HEK293 (cell line): ENCODE measurements around the gene FIG4.

ENCODE experiments used
- CTCF ChIA-PET: fragments of 350-600 bp; formaldehyde crosslinking; extraction: SDS; loops from one replicate; lab custom pipeline; 2021; ENCODE audit warnings: antibody characterized with exemption; lab: Yijun Ruan, JAX
- POLR2A ChIA-PET: fragments of 300-600 bp; formaldehyde crosslinking; extraction: SDS; loops from one replicate; lab custom pipeline; 2020; ENCODE audit warnings: antibody characterized with exemption, inconsistent platforms; lab: Yijun Ruan, JAX
- H3K27ac ChIP-seq: fragments of 200-500 bp; sonication (Bioruptor generic); 2 replicates; pipeline ENCODE4 v1.5.1; 2014; ENCODE audit warnings: low read depth, low read length, control low read depth, inconsistent platforms; ENCODE audit errors: extremely low read depth
- H3K36me3 ChIP-seq, 2 experiments: fragments of 200-500 bp in 1 of 2; sonication (Bioruptor generic) in 1 of 2; 1 replicate in 1 of 2; 2 replicates in 1 of 2; pipeline ENCODE4 v1.5.1; 2014 to 2017; ENCODE audit warnings: inconsistent platforms in 2 of 2, low read length in 2 of 2; ENCODE audit not compliant: control insufficient read depth in 2 of 2, insufficient read depth in 1 of 2
- H3K4me1 ChIP-seq: fragments of 200-500 bp; sonication (Bioruptor generic); 2 replicates; pipeline ENCODE4 v1.5.1; 2014; ENCODE audit warnings: mild to moderate bottlenecking, low read length, inconsistent platforms; ENCODE audit not compliant: control insufficient read depth, insufficient read depth
- H3K4me3 ChIP-seq: 2 replicates; pipeline ENCODE4 v1.5.1; 2011; ENCODE audit warnings: low read depth, mild to moderate bottlenecking, control low read depth, low read length, moderate library complexity
- H3K9me3 ChIP-seq: fragments of 200-500 bp; sonication (Bioruptor generic); 2 replicates; pipeline ENCODE4 v1.5.1; 2014; ENCODE audit warnings: low read depth, low read length, inconsistent platforms; ENCODE audit not compliant: control insufficient read depth, insufficient read depth
- FEZF1 ChIP-seq: fragments of 450-650 bp; formaldehyde crosslinking; IDR thresholded peaks from 2 replicates; pipeline ENCODE4 v1.5.1; 2016; ENCODE audit warnings: missing biosample characterization, missing genetic modification characterization
- GLI2 ChIP-seq: fragments of 450-650 bp; formaldehyde crosslinking; IDR thresholded peaks from 2 replicates; pipeline ENCODE4; 2017; ENCODE audit warnings: missing biosample characterization, missing genetic modification characterization, low read depth, borderline replicate concordance
- IKZF3 ChIP-seq: fragments of 450-650 bp; IDR thresholded peaks from 2 replicates; pipeline ENCODE4 v1.5.0; 2018; ENCODE audit warnings: missing biosample characterization, mild to moderate bottlenecking, missing genetic modification characterization, moderate library complexity
- MEIS1 ChIP-seq: sonication (generic); formaldehyde crosslinking; IDR thresholded peaks from 2 replicates; pipeline ENCODE4 v1.8.1; 2022; ENCODE audit warnings: missing genetic modification reagents, mild to moderate bottlenecking, borderline replicate concordance
- TRIM28 ChIP-seq: IDR thresholded peaks from 2 replicates; pipeline ENCODE4 v1.6.1; 2011; ENCODE audit warnings: low read length, control low read depth, borderline replicate concordance
- ZBTB20 ChIP-seq: fragments of 450-650 bp; formaldehyde crosslinking; IDR thresholded peaks from 2 replicates; pipeline ENCODE4 v1.5.1; 2016; ENCODE audit warnings: missing biosample characterization, missing genetic modification characterization
- ZBTB7A ChIP-seq: fragments of 450-650 bp; formaldehyde crosslinking; IDR thresholded peaks from 2 replicates; pipeline ENCODE4 v1.5.1; 2016; ENCODE audit warnings: low read depth, missing biosample characterization, missing genetic modification characterization
- ZNF146 ChIP-seq: fragments of 450-650 bp; formaldehyde crosslinking; IDR thresholded peaks from 2 replicates; pipeline ENCODE4 v1.5.1; 2016; ENCODE audit warnings: missing biosample characterization, missing genetic modification characterization
- ZNF157 ChIP-seq: fragments of 450-650 bp; formaldehyde crosslinking; IDR thresholded peaks from 2 replicates; pipeline ENCODE4 v1.5.1; 2016; ENCODE audit warnings: missing biosample characterization, missing genetic modification characterization
- ZNF169 ChIP-seq: fragments of 450-650 bp; formaldehyde crosslinking; IDR thresholded peaks from 2 replicates; pipeline ENCODE4 v1.5.1; 2016; ENCODE audit warnings: missing biosample characterization, missing genetic modification characterization
- ZNF19 ChIP-seq: fragments of 450-650 bp; formaldehyde crosslinking; IDR thresholded peaks from 2 replicates; pipeline ENCODE4; 2016; ENCODE audit warnings: missing biosample characterization, missing genetic modification characterization, low read depth
- ZNF335 ChIP-seq: fragments of 450-650 bp; formaldehyde crosslinking; conservative IDR thresholded peaks from 2 replicates; pipeline ENCODE4 v1.5.1; 2016; ENCODE audit warnings: missing biosample characterization, missing genetic modification characterization
- ZNF423 ChIP-seq: fragments of 450-650 bp; formaldehyde crosslinking; IDR thresholded peaks from 2 replicates; pipeline ENCODE4 v1.5.1; 2016; ENCODE audit warnings: missing biosample characterization, missing genetic modification characterization
- ZNF530 ChIP-seq: fragments of 450-650 bp; formaldehyde crosslinking; IDR thresholded peaks from 2 replicates; pipeline ENCODE4 v1.5.1; 2016; ENCODE audit warnings: low read depth, missing biosample characterization, missing genetic modification characterization
- ZNF544 ChIP-seq: fragments of 450-650 bp; formaldehyde crosslinking; IDR thresholded peaks from 2 replicates; pipeline ENCODE4 v1.5.0; 2017; ENCODE audit warnings: missing biosample characterization, missing genetic modification characterization
- ZNF558 ChIP-seq: fragments of 450-650 bp; formaldehyde crosslinking; IDR thresholded peaks from 2 replicates; pipeline ENCODE4 v1.5.1; 2016; ENCODE audit warnings: missing biosample characterization, missing genetic modification characterization
- ZNF596 ChIP-seq: fragments of 450-650 bp; IDR thresholded peaks from 2 replicates; pipeline ENCODE4 v1.5.0; 2018; ENCODE audit warnings: missing biosample characterization, mild to moderate bottlenecking, missing genetic modification characterization, moderate library complexity
- ZNF621 ChIP-seq: fragments of 450-650 bp; formaldehyde crosslinking; IDR thresholded peaks from 2 replicates; pipeline ENCODE4 v1.5.1; 2017; ENCODE audit warnings: missing biosample characterization, missing genetic modification characterization
- ZNF76 ChIP-seq: fragments of 450-650 bp; formaldehyde crosslinking; IDR thresholded peaks from 2 replicates; pipeline ENCODE4; 2016; ENCODE audit warnings: low read depth, missing biosample characterization, missing genetic modification characterization, borderline replicate concordance
- TF ChIP-seq, protein P1 (sequence below): fragments of 450-650 bp; formaldehyde crosslinking; IDR thresholded peaks from 2 replicates; pipeline ENCODE4 v1.5.1; 2017; ENCODE audit warnings: missing biosample characterization, missing genetic modification characterization
- TF ChIP-seq, protein P2 (sequence below): fragments of 450-650 bp; formaldehyde crosslinking; IDR thresholded peaks from 2 replicates; pipeline ENCODE4 v1.5.1; 2016; ENCODE audit warnings: missing biosample characterization, missing genetic modification characterization
- TF ChIP-seq, protein P3 (sequence below): fragments of 450-650 bp; formaldehyde crosslinking; IDR thresholded peaks from 2 replicates; pipeline ENCODE4 v1.5.1; 2016; ENCODE audit warnings: missing biosample characterization, missing genetic modification characterization

Gene FIG4

DNA sequence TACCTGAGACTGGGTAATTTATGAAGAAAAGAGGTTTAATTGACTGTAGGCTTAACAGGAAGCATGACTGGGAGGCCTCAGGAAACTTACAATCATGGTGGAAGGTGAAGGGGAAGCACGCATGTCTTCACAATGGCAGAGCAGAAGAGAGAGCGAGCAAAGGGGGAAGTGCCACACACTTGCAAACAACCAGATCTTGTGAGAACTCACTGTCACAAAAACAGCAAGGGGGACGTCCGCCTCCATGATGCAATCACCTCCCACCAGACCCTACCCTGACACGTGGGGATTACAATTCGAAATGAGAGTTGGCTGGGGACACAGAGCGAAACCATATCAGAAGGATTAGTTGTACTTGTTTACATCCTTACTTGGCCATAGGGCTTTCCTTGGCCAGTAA lies 49.7 kb downstream of the FIG4 start:
- no peak overlapping the region for H3K4me3 ChIP-seq
- H3K4me1 ChIP-seq = no peaks in the 10 kb centered on the region
- H3K9me3 ChIP-seq = no peaks in the 10 kb centered on the region
- no peak for TF ChIP-seq ZNF146 (tag by site-specific recombination)
- TF ChIP-seq, protein P1, sequence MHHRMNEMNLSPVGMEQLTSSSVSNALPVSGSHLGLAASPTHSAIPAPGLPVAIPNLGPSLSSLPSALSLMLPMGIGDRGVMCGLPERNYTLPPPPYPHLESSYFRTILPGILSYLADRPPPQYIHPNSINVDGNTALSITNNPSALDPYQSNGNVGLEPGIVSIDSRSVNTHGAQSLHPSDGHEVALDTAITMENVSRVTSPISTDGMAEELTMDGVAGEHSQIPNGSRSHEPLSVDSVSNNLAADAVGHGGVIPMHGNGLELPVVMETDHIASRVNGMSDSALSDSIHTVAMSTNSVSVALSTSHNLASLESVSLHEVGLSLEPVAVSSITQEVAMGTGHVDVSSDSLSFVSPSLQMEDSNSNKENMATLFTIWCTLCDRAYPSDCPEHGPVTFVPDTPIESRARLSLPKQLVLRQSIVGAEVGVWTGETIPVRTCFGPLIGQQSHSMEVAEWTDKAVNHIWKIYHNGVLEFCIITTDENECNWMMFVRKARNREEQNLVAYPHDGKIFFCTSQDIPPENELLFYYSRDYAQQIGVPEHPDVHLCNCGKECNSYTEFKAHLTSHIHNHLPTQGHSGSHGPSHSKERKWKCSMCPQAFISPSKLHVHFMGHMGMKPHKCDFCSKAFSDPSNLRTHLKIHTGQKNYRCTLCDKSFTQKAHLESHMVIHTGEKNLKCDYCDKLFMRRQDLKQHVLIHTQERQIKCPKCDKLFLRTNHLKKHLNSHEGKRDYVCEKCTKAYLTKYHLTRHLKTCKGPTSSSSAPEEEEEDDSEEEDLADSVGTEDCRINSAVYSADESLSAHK (tag by site-specific recombination) = no peak
- no peak for TF ChIP-seq ZNF423 (tag by site-specific recombination)
- TF ChIP-seq ZNF169 (tag by site-specific recombination) = no peak
- TF ChIP-seq MEIS1 (CRISPR knock-in tag) = no peak
- TF ChIP-seq ZNF558 (tag by site-specific recombination) = no peak
- TF ChIP-seq ZNF544 (tag by site-specific recombination) = no peak
- ChIA-PET POLR2A (no interaction called here), CTCF (no interaction called here)
- peaks cover 0 to 28% of the 10 kb centered on the region in 2 experiments; a peak in 1 of 3 replicates for H3K36me3 ChIP-seq
- H3K27ac ChIP-seq = no peak overlapping the region

DNA sequence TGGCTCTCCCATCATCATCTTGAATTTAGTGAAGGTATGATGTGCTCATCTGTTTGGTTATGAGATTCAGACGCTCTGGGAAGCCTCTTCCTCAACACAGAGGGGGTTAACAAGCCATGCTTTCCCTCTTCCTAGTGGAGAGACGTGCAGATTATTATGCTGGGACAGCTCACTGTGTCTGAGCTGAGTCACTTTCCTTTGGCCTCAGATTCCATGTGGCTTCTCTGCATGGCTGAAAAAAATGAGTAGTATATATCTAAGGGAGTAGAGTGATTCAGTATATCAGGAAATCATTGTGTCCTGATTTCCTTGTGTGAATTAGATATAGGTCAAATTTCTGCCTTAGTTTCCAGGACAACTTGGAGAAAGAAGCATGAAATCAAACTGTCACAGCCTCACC lies 52.6 kb downstream of the FIG4 start:
- no peaks in the 10 kb centered on the region for H3K4me1 ChIP-seq
- H3K36me3 ChIP-seq = peaks cover 0 to 22% of the 10 kb centered on the region in 2 experiments; a peak in 1 of 3 replicates
- POLR2A ChIA-PET = no interaction called here
- CTCF ChIA-PET = no interaction called here
- H3K27ac ChIP-seq = no peak overlapping the region
- H3K4me3 ChIP-seq = no peak overlapping the region
- H3K9me3 ChIP-seq = no peaks in the 10 kb centered on the region
- TF ChIP-seq IKZF3 (tag by site-specific recombination) (no peak), TRIM28 (no peak), ZBTB20 (tag by site-specific recombination) (no peak), GLI2 (tag by site-specific recombination) (no peak), ZBTB7A (tag by site-specific recombination) (no peak), ZNF157 (tag by site-specific recombination) (no peak), ZNF621 (tag by site-specific recombination) (no peak), ZNF596 (tag by site-specific recombination) (no peak), FEZF1 (tag by site-specific recombination) (no peak), ZNF19 (tag by site-specific recombination) (no peak), ZNF335 (tag by site-specific recombination) (no peak), ZNF530 (tag by site-specific recombination) (no peak), ZNF76 (tag by site-specific recombination) (no peak)
- TF ChIP-seq, protein P2, sequence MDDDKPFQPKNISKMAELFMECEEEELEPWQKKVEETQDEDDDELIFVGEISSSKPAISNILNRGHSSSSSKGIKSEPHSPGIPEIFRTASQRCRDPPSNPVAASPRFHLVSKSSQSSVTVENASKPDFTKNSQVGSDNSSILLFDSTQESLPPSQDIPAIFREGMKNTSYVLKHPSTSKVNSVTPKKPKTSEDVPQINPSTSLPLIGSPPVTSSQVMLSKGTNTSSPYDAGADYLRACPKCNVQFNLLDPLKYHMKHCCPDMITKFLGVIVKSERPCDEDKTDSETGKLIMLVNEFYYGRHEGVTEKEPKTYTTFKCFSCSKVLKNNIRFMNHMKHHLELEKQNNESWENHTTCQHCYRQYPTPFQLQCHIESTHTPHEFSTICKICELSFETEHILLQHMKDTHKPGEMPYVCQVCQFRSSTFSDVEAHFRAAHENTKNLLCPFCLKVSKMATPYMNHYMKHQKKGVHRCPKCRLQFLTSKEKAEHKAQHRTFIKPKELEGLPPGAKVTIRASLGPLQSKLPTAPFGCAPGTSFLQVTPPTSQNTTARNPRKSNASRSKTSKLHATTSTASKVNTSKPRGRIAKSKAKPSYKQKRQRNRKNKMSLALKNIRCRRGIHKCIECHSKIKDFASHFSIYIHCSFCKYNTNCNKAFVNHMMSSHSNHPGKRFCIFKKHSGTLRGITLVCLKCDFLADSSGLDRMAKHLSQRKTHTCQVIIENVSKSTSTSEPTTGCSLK (tag by site-specific recombination) = no peak
- TF ChIP-seq, protein P3, sequence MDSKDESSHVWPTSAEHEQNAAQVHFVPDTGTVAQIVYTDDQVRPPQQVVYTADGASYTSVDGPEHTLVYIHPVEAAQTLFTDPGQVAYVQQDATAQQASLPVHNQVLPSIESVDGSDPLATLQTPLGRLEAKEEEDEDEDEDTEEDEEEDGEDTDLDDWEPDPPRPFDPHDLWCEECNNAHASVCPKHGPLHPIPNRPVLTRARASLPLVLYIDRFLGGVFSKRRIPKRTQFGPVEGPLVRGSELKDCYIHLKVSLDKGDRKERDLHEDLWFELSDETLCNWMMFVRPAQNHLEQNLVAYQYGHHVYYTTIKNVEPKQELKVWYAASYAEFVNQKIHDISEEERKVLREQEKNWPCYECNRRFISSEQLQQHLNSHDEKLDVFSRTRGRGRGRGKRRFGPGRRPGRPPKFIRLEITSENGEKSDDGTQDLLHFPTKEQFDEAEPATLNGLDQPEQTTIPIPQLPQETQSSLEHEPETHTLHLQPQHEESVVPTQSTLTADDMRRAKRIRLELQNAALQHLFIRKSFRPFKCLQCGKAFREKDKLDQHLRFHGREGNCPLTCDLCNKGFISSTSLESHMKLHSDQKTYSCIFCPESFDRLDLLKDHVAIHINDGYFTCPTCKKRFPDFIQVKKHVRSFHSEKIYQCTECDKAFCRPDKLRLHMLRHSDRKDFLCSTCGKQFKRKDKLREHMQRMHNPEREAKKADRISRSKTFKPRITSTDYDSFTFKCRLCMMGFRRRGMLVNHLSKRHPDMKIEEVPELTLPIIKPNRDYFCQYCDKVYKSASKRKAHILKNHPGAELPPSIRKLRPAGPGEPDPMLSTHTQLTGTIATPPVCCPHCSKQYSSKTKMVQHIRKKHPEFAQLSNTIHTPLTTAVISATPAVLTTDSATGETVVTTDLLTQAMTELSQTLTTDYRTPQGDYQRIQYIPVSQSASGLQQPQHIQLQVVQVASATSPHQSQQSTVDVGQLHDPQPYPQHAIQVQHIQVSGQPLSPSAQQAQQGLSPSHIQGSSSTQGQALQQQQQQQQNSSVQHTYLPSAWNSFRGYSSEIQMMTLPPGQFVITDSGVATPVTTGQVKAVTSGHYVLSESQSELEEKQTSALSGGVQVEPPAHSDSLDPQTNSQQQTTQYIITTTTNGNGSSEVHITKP (tag by site-specific recombination) = no peak
- TF ChIP-seq, protein P1 (tag by site-specific recombination) = no peak
- TF ChIP-seq, all 188 proteins: peak for 0
